GM19324 (cell line): Measurements from ENCODE around the gene CAPRIN1.

ENCODE experiments used
- ATAC-seq: cut with Tn5 transposase; IDR thresholded peaks from one replicate; pipeline ENCODE4 v1.9.1; 2021; ENCODE audit warnings: mild to moderate bottlenecking, moderate library complexity; ENCODE audit not compliant: unreplicated experiment, low FRiP score

The CAPRIN1 gene

GRCh38 chr11:34051349-34052035, at the start of gene CAPRIN1:
TSS of gene CAPRIN1 (plus strand) at chr11:34051731. CDS start at chr11:34052421, 690 bp downstream.
- peak; percentile 74 for ATAC-seq

- no peak for ATAC-seq
Observed at GRCh38 chr11:34002420-34002819, 49.1 kb upstream of the CAPRIN1 start.

GRCh38 chr11:34004236-34004635, 47.3 kb upstream of the CAPRIN1 start:
- no peak for ATAC-seq

- ATAC-seq = no peak
Observed at GRCh38 chr11:34006876-34007275, 44.7 kb upstream of the CAPRIN1 start.

- ATAC-seq = no peak
Observed at GRCh38 chr11:34012734-34013133, 38.8 kb upstream of the CAPRIN1 start.

DNA sequence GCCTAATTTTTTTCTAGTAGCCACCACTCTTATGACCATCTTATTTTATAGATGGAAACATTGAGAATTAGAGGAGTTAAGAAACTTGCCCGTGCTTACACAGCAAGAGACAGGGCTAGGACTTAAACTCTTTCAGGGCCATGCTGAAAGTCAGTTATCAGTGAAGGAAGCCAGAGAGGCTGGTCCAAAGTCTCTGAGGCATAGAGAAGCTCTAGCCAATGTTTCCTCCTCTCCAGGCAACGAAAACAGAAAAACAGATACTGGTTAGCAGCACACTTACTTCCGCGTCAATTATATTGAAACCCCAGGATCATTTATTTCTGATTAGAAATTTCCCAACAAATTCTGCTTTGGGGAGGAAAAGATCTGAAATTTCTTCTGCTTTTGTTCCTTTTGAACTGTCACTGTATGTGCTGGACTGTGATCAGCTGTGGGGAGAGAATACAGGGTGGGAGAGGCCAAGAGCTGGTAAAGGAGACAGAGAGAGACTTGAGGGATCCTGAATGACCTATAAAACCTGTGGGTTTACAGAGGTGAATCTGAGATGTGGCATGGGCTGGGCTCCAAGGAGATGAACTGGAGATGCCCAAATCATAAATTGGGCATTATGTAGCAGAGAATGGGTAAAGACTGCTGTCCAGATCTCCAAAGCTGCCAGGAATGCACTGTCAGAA, 37.5 kb upstream of the CAPRIN1 start:
- no peak for ATAC-seq

GRCh38 chr11:34021977-34022735, 29.4 kb upstream of the CAPRIN1 start:
- ATAC-seq = no peak

- ATAC-seq = no peak
Observed at GRCh38 chr11:34026432-34026831, 25.1 kb upstream of the CAPRIN1 start.

DNA sequence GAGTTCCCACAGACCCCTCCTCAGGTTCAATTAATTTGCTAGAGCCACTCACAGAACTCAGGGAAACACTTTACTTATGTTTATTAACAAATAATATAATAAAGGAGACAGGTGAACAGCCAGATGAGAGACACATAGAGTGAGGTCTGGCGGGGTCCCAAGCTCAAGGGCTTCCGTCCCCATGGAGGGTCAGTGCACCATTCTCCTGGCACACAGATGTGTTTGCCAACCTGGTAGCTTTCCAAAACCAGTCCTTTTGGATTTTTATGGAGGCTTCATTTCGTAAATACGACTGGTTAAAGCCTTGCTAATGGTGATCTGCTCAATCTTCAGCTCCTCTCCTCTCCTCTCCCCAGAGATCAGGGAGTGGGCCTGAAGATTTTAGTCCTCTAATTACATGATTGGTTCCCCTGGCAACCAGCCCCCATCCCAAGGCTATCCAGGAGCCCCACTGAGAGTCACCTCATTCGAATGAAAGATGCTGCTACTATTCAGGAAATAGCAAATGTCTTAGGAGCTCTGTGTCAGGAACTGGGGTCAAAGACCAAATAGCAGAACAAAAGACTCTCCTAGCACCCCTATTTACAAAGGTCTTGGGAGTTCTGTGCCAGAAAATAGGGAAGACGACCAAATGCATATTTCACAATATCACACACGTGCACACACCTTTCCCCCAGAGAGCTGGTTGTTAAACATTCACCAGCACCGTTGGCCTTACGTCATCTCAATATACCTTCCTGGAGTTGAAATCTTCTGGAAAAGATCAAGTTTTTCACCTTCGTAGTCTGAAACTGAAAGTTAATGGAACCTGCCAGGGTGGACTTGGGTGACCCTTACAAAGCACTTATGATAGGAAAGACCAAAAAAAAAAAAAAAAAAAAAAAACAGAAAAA, 23.8 kb upstream of the CAPRIN1 start:
- ATAC-seq = no peak

GRCh38 chr11:34028425-34028824, 23.1 kb upstream of the CAPRIN1 start:
- ATAC-seq = no peak

DNA sequence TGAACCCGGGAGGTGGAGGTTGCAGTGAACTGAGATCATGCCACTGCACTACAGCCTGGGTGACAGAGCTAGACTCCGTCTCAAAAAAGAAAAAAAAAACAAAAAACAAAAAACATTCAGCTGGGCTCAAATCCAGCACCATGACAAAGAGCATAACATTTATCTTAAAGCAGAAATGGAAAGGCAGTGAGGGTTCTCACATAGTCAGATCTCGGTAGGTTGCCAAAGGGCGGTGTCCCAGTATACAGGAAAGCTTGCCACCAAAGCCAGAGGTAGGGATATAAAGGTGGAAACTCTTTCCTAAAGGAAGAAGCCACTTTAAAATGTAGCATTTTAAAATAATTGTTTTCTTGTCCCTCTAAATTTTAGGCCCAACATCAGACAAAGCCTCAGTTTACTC, 22.4 kb upstream of the CAPRIN1 start:
- ATAC-seq = no peak

DNA sequence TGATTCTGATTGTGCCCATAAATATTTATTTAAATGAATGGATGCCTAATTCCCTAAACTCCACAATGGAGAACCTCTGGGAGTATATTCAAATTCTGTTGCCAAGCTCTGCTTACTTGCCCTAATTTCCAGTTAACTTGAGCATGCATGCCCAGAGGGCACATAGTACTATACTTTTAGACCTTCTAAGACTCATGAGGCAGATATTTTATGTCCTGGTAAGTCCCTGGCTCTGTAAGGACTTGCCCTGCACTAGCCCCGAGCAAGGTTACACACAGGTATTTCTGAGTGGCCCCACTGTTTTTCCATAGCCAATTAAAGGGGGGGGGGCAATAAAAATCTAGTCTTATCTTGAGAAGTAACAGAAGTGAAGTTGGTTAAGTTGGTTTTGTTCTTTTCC, 21.1 kb upstream of the CAPRIN1 start:
- ATAC-seq = no peak

DNA sequence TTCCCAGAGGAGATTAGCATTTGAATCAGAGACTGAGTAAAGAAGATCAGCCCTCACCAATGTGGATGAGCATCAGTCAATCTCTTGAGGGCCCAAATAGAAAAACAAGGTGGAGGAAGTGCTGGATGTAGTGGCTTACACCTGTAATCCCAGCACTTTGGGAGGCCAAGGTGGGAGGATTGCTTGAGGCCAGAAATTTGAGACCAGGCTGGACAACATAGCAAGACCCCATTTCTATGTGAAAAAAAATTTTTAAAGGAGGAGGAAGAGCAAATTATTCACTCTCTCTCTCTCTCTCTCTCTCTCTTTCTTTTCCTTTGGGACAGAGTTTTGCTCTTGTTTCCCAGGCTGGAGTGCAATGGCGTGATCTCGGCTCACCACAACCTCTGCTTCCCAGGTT, 18.1 kb upstream of the CAPRIN1 start:
- no peak for ATAC-seq

GRCh38 chr11:34034053-34034452, 17.5 kb upstream of the CAPRIN1 start:
- no peak for ATAC-seq

DNA sequence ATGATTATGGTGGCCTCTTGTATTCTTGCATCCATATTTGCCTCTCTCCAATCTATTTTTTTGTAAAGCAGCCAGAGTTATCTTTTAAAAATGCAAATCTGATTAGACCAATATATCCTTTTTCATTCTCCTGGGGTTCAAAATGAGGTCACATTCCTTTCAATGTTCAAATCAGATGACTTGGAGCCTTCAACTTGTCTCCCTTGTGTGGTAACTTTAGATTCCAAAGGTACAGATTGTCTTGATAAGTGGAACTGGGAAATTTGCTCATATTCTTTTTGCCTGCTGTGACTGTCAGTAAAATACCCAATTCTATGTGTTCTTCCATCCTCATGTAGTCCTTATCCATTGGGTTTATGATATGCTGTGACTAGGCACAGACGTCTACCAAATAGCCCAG, 15.1 kb upstream of the CAPRIN1 start:
- no peak for ATAC-seq

GRCh38 chr11:34037016-34037415, 14.5 kb upstream of the CAPRIN1 start:
- ATAC-seq = no peak

DNA sequence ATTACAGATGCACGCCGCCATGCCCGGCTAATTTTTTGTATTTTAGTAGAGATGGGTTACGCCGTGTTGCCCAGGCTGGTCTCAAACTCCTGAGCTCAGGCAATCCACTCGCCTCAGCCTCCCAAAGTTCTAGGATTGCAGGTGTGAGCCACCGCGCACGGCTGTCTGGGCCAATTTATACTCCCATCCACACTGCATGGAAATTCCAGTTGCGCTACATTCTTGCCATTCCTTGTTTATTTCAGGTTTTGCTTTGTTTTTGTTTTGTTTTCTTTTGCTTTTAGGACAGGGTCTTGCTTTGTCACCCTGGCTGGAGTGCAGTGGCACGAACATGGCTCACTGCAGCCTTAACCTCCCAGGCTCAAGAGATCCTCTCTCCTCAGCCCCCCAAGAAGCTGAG, 11.0 kb upstream of the CAPRIN1 start:
- no peak for ATAC-seq

- no peak for ATAC-seq
Observed at GRCh38 chr11:34044664-34045485, 6.7 kb upstream of the CAPRIN1 start.

- no peak for ATAC-seq
Observed at GRCh38 chr11:34049028-34049427, 2.5 kb upstream of the CAPRIN1 start.
